ENCODE measurements around the gene ENOX1.
"Not testable (repeated sequence)": the region's sequence is repeated elsewhere in the genome, so short reads cannot be mapped to it uniquely, and the experiment has no call there.

ENOX1 gene

DNA sequence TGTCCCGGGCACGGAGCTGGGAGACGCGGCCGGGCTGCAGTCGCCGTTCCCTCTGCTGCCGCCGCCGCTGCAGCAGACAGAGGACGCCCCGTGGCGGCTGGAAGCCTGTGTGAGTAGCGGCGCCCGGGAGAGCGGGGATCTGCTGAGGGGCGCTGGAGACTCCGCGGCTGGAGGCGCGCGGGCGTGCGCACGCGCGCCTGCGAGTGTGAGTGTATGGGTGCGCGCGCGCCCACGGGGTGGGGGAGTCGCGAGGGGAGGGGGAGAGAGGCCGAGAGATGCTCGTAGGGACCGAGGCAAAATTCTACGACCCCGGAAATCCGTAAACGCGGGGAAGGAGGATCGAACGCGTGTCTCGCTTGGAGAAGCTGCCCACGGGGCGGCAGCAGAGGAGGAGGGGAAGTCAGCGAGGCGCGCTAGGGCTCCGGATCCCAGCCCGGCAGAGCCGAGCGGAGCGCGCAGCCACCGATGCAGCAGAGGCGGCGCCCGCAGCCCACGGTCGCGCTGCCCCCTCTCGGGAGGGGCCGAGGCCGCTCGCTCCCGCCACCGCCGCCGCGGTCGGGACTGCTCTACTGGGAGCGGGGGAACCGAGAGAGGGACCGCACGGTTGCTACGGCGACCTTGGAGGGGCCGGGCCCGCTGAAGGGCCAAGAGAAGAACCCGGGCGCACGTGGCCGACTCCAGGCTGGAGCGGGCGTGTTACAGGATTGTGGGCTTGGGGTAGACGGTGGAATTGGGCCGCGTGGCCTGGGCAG lies at the start of gene ENOX1:
ENOX1 (minus strand) TSS at position 207 of the 752 bp plus-strand sequence.
- no peak for DNase-seq

DNA sequence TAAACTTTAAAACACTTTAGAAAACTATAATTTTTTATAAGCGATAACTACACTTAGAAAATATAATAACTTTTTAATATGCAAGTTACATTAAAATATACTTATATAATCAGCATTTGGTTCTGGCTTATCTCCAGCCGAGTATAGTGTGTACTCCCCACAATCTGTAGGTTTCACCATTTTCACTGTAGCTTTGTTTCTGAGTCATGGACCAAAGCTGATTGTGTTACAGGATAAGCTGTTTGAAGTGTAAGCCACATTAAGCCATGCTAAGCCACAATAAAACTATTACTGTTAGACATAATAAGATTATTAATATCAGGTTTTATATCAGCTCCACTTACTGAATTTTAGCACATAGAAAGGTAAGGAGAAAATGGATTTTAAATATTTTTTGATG lies 48.9 kb upstream of the ENOX1 start:
- DNase-seq: no peak

DNA sequence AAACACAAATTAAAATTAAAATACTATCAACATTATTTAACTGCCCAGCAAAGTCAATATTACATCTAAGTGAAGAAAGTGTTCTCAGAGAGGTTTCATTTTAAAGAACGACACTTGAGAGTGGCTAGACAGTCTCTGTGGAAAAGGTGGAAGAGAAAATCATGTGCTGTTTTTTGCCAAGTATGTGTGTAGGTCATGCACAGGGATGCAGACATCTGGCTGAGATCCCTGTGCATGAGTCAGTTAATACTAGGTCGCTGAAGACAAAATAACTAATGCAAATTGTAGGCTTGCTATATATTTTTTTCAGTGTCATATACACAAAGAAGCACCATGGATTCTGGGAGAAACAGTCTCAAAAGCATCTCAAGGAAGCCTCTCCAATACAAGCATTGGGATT lies 44.3 kb upstream of the ENOX1 start:
- DNase-seq: no peak

DNA sequence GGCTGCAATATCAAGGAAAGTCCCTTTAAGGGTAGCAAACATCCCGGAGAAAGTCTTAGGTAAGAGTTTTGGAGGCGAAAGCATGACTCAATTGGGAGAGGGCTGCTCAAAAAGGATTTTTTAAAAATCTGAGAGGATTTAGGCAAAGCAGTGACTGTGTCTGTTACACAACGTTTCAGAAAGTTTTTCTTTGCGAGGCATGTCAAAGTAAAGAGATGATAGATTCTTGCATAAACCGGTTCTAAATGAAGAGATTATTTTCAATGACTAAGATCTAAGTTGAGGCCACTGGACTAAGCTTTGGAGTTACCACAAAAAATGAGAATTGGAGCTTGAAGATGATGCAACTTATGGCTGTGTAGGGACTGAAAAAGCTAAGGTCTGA lies 43.7 kb upstream of the ENOX1 start:
- no peak for DNase-seq

DNA sequence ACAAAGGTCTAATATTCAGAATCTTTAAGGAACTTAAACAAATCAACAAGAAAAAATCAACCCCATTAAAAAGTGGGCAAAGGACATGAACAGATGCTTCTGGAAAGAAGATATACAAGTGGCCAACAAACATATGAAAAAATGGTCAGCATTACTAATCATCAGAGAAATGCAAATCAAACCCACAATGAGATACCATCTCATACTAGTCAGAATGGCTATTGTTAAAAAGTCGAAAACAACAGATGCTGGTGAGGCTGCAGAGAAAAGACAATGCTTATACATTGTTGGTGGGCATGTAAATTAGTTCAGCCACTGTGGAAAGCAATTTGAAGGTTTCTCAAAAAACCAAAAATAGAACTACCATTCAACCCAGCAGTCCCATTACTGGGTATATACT lies 37.9 kb upstream of the ENOX1 start:
- not testable (repeated sequence) for DNase-seq

DNA sequence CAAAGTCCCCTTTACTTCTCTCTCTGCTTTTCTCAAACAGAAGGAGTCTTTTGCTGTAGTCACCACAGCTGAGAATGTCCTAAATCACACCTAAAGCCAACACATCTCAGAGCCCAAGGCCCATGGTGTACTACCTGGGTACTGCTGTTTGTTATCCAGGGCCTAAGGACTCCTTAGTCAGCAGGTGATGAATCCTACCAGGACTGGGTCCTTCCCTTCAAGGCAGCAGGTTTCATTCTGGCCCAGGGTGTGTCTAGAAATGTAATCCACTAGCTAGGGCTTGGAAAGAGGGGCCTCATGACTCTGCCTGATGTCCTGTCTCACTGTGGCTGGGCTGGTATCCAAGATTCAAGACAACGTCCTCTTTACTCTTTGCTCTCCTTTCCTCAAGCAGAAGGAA lies 36.2 kb upstream of the ENOX1 start:
- DNase-seq: no peak

DNA sequence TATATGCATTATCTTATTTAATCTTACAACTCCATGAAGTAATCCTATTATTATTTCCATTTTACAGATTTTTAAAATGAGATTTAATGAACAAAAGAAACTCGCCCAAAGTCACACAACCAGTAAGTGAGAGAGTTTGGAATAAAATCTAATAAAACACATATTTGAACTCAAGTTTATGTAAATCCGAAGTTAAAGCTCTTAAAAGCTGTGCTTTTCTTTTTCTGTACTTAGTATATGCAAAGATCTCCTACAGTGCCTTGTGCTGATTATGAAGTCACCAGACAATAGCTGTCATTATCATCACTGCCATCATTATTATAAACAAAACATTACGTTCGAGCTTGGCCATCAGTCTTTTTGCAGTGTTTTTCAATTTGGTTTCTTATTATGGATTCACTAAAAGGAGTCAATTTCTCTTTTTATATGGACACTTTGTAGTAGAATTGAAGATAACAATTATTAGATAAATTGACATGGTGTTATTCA lies 29.7 kb upstream of the ENOX1 start:
- DNase-seq: no peak

DNA sequence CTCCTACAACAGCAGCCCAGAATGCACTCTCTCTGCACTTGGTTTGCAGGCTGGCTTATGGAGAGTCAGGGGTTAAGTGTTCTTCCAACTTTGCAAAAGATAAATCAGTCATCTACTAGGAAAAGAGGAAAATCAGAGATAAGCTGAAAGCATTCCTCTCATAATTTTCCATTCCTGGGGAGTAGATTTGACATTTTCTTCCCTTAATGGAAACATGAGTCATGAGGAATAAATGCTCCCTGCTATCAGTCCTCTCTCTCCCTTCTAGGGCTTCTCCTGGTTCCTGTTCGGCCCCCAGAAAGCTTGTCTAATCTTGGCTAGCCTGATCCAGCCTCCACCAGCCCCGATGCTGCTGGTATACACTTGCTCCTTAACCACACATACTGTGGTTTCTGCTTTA lies 28.4 kb upstream of the ENOX1 start:
- DNase-seq: no peak

DNA sequence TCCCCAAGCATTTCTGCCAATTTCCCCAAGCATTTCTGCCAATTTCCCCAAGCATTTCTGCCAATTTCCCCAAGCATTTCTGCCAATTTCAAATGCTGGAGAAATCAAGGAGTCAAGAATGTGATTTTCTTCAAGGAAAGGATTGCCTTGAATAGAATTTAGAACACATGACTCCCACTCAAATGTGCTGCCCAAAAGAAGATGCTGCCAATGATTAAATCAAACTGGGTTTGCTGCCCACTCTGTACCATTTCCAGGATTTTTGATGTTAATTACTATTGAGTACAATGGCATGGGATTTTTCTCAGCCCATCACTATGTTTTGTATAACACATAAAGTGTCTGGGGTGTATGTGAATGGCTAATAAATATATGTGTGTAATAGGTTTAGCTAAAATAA lies 21.9 kb upstream of the ENOX1 start:
- no peak for DNase-seq

DNA sequence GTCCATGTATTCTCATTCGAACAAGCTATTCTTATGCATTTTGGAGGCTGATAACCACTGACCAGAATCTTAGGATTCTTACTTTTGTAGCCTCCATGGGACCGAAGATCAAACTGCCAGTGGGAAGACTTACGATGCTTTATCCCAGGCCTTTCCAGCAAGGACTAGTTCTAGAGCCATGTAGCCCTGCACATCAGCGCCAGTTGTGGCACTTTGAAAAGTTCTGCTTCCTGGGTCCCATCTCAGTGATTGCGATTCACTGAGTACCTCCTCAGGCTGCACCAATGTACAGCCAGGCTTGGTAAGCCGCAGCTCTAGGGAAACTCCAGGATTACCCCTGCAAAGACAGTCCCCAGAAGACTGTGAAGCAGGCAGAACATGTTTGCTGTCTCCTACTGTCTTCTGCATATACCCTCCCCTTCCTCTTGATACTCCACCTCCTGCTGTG lies 18.9 kb upstream of the ENOX1 start:
- DNase-seq: no peak

DNA sequence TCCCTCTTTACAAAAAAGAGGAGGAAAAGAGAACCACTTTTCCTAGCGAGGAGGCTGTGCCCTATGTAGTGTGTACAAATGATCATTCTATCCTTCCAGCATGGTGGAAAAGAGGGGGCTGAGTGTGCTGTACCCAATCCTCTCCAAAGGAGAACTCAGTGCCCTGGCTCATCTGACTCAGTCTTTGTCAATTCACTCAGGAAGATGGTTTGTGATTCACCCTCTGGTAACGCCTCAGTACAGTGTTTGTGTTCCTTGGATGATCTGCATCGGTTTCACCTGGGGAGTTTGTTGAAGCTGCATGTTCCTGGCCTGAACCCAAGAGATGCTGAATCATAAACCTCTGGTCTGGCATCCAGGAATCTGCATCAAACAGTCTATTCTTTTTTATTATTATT lies 18.3 kb upstream of the ENOX1 start:
- DNase-seq: no peak

DNA sequence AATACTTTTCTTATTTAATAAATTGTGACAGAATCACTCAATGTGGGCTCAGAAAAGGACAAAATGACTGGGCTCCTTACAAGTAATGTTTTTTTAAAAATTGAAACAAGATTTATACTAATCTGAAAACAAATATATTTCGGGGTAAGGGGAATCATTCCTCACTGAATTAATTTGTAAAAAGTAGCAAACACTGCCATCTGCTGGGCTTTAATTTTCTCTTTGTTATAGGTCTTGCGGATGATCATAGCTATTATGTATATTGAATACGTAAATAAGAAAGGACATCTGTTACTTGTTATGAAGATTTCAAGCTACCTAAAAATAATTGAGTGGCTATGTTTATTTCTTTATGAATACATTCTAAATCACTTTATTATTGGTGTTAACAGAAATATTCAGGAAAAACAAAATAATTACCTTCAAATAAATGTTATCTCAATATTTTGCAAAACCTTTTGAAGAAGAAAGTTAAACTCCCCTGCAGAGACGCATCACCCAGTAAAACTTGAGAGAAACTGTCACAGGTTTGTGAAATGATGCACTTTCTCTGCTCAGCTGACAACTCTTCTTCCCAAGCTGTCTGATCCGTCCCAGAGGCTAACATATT lies 17.8 kb upstream of the ENOX1 start:
- DNase-seq: no peak

DNA sequence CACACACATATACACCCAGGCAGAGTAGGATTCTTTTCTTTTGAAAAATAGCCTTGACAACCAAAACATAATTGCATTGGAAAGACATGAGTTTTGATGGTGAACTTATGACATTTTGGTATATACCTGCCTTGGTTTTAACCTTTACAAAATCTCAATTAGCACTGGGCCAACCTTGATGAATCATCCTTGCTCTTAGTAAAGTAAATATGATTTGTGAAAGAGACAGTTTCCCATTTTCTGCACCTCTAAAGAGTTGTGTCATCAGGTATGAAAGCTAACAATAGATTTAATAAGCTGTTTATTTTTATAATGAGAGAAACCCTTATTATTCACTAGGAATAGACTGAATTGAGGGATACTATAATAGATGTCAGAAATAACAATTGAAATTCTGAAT lies 15.7 kb upstream of the ENOX1 start:
- DNase-seq: no peak

DNA sequence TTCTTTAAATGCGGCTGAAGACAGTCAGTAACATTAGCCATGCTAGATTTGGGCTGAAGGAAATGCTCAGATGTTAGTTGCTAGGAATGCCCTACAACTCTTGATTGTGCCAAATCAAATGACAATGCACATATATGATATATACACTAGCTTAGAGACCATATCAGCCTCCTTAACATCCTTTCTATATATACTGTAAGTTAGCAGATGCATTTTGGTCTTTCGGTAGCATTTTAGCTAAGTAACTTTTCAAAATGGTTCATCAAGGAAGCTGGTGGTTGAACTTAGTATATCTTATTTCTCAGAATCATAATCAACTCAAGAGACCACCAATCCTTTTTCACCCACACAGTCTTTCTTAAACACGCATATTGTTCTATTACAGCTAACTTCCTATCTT lies 14.1 kb upstream of the ENOX1 start:
- DNase-seq: no peak

DNA sequence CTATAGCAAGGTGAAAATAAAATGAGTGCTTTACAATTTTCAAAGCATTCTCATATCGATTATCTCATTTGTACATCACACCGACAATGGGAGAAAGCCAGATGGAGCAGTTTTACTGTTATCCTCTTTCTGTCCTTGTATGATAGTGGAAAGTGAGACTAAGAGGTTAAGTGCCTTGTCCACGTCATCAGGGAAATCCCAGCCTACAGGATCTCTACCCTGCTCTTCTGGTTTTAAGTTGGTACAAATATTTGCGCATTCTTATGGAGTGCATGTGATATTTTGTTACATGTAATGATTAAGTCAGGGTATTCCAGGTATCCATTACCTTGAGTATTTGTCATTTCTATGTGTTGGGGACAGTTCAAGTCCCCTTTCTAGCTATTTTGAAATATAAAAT lies 12.4 kb upstream of the ENOX1 start:
- DNase-seq: no peak

DNA sequence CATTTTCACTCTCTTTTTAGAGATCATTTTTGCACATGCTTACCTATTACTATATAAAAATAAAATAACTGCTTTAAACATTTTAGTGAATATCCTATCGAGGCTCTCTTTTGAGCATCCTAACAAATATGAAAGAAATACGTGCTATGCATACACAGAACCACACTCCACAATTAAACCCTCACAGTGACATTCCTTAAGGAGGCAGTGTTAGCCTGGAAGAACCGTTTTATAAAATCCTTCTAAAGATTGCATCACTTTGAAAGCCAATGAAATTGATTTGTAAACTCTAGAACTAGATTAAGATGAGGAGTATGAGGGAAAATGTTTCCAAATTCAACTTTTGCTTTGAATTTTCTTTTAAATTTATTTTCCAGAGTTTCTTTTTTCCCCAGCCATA lies 11.1 kb upstream of the ENOX1 start:
- no peak for DNase-seq

DNA sequence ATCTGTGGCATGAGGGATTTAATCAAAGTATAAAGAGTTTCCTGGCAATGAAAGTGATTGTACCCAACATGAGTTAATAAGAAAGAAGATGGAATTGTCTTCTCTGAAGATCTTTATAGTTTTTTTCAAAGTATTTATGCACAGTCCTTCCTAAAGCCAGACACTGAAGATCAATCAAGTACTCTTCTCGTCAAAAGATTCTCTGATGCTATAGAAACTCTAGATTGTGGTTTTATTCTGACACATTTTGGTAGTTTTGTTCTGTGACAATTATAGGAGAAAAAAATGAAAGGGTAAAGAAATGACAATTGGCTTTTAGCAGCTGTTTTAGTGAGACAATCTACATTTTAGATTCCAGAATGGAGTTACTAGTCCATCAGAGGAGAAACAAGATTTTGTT lies 10.4 kb upstream of the ENOX1 start:
- DNase-seq: no peak

DNA sequence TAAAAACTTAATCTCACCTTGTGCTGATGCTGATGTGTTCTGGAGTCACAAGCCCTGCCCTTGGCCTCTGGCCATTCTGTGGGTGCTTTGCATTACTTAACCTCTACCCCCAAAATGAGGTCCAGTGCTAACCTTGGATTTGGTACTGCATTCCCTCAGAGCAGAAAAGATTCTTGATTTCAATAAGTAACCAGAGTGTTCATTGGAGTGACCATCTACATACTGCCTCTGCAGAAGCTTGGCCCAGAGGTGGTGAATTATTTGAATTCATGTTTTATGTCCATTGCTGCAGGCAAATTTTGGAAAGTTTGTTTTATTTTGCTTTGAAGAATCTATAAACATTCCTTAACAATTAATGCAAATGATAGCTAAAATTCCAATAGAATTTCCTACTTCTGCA lies 7.6 kb upstream of the ENOX1 start:
- DNase-seq: no peak

DNA sequence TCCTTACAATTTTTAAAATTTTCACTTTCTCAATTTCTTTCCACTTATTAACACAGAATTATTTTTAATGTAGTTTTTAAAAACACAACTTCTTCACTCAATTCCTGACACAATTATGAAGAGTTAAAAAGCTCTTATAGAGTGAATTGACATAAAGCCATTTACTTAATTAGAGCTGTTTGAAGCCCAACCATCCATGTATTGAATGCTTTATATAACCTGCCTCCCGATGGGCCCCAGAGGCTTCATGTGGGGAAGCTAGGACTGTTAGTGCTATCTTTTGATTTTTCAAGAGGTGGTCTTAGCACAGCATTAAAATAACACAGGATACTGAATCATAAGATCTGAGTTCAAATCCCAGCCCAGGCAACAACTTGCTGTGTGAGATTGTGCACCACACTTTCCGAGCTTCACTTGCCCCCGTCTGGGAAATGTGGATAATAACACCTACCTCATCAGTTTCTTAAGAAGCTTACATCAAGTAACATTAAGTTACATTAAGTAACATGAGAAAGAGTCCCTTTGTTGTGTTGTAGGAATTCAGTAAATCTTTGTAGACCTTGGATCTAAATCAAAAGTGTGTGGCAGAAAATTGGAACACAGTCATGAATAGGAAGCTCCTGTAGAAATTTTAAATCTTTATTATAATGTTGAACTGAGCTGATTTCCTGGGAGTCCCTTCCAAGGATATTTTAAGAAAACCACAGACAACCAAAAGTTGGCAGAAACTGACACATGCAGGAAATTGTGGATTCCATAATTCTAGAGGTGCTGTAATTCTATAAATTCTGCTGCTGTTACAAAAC lies 5.5 kb upstream of the ENOX1 start:
- DNase-seq: no peak

DNA sequence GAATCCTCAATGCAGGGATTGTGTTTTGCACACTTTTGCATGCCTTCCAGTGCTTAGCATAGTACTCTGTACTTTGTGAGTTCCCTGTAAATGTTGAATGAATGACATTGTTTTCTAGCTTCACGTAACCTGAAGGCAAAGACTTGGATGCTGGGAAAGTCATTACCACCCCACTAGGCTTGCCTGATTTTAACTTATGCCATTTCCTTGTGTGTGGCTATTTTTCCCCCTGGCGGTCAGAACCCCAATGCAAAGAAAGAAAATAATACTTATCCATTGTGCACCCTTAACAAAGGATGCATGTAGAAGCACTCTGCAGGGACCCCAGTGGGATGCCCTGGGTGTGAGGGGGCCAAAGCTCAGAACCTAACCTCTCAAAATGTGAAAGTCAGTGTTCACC lies 1.2 kb upstream of the ENOX1 start:
- DNase-seq: no peak

DNA sequence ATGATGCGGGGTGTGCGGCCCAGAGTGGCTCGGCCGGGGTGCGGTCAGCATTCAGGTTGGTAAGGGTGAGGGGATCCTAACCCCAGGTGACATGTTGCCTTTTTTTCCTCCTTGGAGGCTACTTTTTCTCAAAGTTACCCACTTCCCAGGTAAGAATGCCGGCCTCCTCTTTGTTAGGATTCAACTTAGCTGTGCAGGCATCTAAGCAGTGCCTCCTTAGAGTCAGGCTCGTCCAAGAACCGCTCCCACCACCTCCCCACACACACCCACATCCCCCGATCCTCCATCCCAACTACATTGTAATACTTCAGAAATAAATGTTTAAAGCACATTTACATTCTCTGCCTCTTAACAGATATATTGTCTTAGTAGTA lies 733 bp upstream of the ENOX1 start:
- DNase-seq: no peak

DNA sequence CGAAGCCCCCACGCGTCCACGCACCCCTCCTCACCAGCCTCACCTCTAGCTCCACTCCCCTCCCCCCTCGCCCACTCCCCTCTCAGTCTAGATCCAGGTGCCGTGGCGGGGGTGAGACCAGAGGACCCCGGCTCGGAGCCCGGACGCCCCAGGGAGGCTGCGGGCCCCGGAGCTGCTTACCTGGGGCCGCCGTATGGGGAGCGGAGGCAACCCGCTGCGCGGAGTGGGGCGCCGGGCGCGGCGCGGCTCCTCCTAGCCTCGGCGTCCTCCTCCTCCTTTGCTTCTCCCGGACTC lies 353 bp downstream of the ENOX1 start:
- no peak for DNase-seq

DNA sequence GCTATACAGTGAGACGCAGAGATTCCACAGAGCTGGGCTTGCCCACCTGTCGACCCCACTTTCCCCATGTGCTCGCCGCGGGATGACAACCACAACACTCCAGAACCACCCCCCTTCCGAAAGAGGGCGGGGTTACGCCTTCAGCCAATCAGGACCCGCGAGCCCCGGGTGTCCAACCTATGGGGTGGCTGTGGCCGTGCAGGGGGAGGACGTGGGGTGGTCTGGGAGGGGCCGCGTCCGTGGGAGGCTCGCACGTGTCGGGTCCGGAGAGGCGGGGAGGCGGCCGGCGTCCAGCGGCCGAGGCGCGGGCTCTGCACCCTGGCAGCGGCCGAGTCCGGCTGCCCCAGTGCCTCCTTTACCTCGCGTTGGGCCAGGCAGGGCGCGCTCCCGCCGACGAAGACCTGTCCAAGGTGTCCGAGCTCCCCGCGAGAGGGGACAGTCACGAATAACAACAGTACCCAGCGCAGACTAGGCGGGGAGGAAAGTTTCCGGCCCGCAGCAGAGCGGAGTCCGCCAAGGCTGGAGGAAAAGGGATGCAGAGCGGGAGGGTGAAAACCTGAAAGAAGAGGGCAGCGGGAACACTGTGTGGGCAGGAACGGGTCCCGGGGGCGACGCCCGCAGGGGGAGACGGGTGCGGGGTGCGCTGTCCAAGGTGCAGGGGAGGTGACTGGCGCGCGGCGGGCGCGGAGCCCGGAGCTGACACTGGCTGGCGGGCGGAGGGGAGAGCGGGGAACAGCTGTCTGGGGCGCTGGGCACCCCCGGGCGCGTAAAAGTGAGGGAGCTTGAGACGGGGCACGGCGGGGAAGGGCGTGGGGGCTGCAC lies 911 bp downstream of the ENOX1 start:
- DNase-seq: no peak

All from activated CD4-positive, alpha-beta T cell treated with anti-CD3 and anti-CD28 coated beads, Interleukin-2, amount 50 U/mL, for 4 hours (primary cell).